Erythroblast (primary cell): ENCODE results near the gene HIKESHI.

Experiments
- DNase-seq, 2 experiments: peaks; one replicate each; lab custom pipeline; 2025; lab: John Stamatoyannopoulos, UW
- GATA1 ChIP-seq: IDR thresholded peaks from 2 replicates; pipeline ENCODE4 v1.6.1; 2011; ENCODE audit warnings: low read depth, mild to moderate bottlenecking, control low read depth, low read length, moderate library complexity
- POLR2A ChIP-seq: IDR thresholded peaks from 2 replicates; pipeline ENCODE4 v1.6.1; 2011; ENCODE audit warnings: mild to moderate bottlenecking, low read length

HIKESHI gene

GRCh38 chr11:86302092-86302793 is at the start of gene HIKESHI:
HIKESHI (plus strand) TSS chr11:86302240; CDS start chr11:86302449, 209 bp downstream.
- TF ChIP-seq POLR2A (peak; percentile 92), GATA1 (no peak)
- DNase-seq = peak; percentile 92 to 94

- TF ChIP-seq POLR2A = no peak
- no peak for TF ChIP-seq GATA1
- no peak for DNase-seq
Observed at GRCh38 chr11:86255896-86256295, 46.1 kb upstream of the HIKESHI start.

- TF ChIP-seq POLR2A = no peak
- no peak for TF ChIP-seq GATA1
- DNase-seq = no peak
Observed at GRCh38 chr11:86256608-86257007, 45.4 kb upstream of the HIKESHI start.

- no peak for TF ChIP-seq POLR2A
- no peak for TF ChIP-seq GATA1
- DNase-seq = no peak
Observed at GRCh38 chr11:86257446-86257845, 44.6 kb upstream of the HIKESHI start.

- no peak for TF ChIP-seq GATA1
- TF ChIP-seq POLR2A = no peak
- no peak for DNase-seq
Observed at GRCh38 chr11:86259730-86260129, 42.3 kb upstream of the HIKESHI start.

GRCh38 chr11:86261328-86261727 is 40.7 kb upstream of the HIKESHI start:
- DNase-seq = no peak
- TF ChIP-seq GATA1 (no peak), POLR2A (no peak)

- TF ChIP-seq POLR2A (no peak), GATA1 (no peak)
- no peak for DNase-seq
Observed at GRCh38 chr11:86262387-86262786, 39.7 kb upstream of the HIKESHI start.

GRCh38 chr11:86264649-86265048 is 37.4 kb upstream of the HIKESHI start:
- DNase-seq = no peak
- TF ChIP-seq GATA1 (no peak), POLR2A (no peak)

- DNase-seq = no peak
- TF ChIP-seq POLR2A (no peak), GATA1 (no peak)
Observed at GRCh38 chr11:86265194-86265593, 36.8 kb upstream of the HIKESHI start.

GRCh38 chr11:86269645-86270044 is 32.4 kb upstream of the HIKESHI start:
- no peak for TF ChIP-seq POLR2A
- TF ChIP-seq GATA1 = no peak
- no peak for DNase-seq

- peak; percentile 16 to 43 for DNase-seq
- TF ChIP-seq GATA1 (no peak), POLR2A (no peak)
Observed at GRCh38 chr11:86274503-86274902, 27.5 kb upstream of the HIKESHI start.

- DNase-seq = no peak
- TF ChIP-seq GATA1 = no peak
Observed at GRCh38 chr11:86274999-86275398, 27.0 kb upstream of the HIKESHI start.

GRCh38 chr11:86275493-86276370 is 26.3 kb upstream of the HIKESHI start:
- TF ChIP-seq POLR2A = no peak
- TF ChIP-seq GATA1 = no peak
- DNase-seq = no peak

GRCh38 chr11:86277741-86278140 is 24.3 kb upstream of the HIKESHI start:
- TF ChIP-seq GATA1 (no peak), POLR2A (no peak)
- DNase-seq = no peak

GRCh38 chr11:86278226-86278625 is 23.8 kb upstream of the HIKESHI start:
- TF ChIP-seq POLR2A (no peak), GATA1 (no peak)
- DNase-seq = no peak

- peak; percentile 8 to 10 for DNase-seq
- TF ChIP-seq GATA1 (no peak), POLR2A (no peak)
Observed at GRCh38 chr11:86279747-86280146, 22.3 kb upstream of the HIKESHI start.
